Colonic mucosa (tissue), 4 donors: ENCODE data around the gene MIPOL1. TPM values are rescaled to one million over a fixed set of nuclear protein-coding genes. Genes with fewer than 3 reads are reported as not detected.

Experiments
- DNase-seq: peaks from one replicate; pipeline ENCODE4 v3.0.0-alpha.2; 2020
- H3K27ac ChIP-seq: fragments of 200-600 bp; one replicate; pipeline ENCODE4 v1.8.0; 2021
- H3K27me3 ChIP-seq: fragments of 200-600 bp; one replicate; pipeline ENCODE4 v1.8.0; 2021
- H3K36me3 ChIP-seq: fragments of 200-600 bp; one replicate; pipeline ENCODE4 v1.8.0; 2021
- H3K4me1 ChIP-seq: fragments of 200-600 bp; one replicate; pipeline ENCODE4 v1.8.0; 2021; ENCODE audit warnings: mild to moderate bottlenecking
- H3K4me3 ChIP-seq: fragments of 200-600 bp; one replicate; pipeline ENCODE4 v1.8.0; 2021
- H3K9ac ChIP-seq, 2 donors: one replicate each; pipeline ENCODE4 v1.7.0; 2013; ENCODE audit warnings: control low read depth in 2 of 2, low read depth in 2 of 2, low read length in 2 of 2
- H3K9me3 ChIP-seq: fragments of 200-600 bp; one replicate; pipeline ENCODE4 v1.8.0; 2021
- intact Hi-C: fragments of 100-400 bp; cut with DNase I; formaldehyde crosslinking; loops from one replicate; pipeline ENCODE4 v1.14.1; 2022
- total RNA-seq, 2 donors: library from RNA; stranded (reverse); fragmentation: NEBNext Ultra II Directional in 1 of 2; extraction: Animal tissue kit (Norgen Biotek cat#: 25700) in 1 of 2; gene quantifications; one replicate each; pipeline ENCODE4 v1.2.1, GENCODE V29; 2021
- TF ChIP-seq, protein P1 (sequence below): fragments of 200-600 bp; IDR thresholded peaks from one replicate; pipeline ENCODE4 v1.8.0; 2022; ENCODE audit warnings: antibody characterized with exemption, mild to moderate bottlenecking
- donor health status: healthy.
- donor health status: DM: no; HTN: no; CAD: no.
- donor health status: DM: no; HTN: no; CAD: no.

MIPOL1 gene
- total RNA-seq, 2 donors from 2014 or later = 4.9 to 7.7 TPM

DNA sequence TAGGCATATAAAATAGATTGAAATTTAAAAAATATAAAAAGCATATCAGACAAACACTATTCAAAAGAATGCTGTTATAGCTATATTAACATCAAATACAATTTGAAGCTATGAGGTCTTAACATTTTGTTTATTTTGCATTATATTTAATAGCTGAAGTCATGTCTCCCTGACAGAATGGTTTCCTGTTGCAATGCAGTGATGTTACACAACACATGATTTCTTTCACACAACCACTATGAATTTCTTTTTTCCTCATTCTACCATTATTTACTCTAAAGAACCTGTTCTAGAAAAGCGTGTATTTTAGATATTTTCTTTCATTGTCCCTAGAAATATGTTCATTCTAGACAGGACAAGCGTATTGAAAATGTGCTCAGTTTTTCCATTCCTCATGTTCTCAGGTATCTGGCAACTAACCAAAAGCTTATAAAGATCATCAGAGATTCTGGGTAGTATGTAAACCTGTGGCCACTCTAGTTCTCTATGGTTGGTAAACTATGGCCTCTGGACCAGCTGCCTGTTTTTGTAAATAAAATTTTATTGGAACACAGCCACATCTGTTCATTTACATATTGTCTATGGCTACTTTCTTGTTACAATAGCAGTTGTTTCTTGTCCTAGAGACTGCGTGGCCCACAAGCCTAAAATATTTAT lies 213.5 kb downstream of the MIPOL1 start:
- Histone ChIP-seq H3K27ac (no peak overlapping the region), H3K9me3 (no peaks in the 10 kb centered on the region), H3K4me3 (no peak overlapping the region), H3K9ac (no peak overlapping the region), H3K36me3 (no peaks in the 10 kb centered on the region), H3K4me1 (no peaks in the 10 kb centered on the region), H3K27me3 (no peaks in the 10 kb centered on the region)
- TF ChIP-seq, protein P1, sequence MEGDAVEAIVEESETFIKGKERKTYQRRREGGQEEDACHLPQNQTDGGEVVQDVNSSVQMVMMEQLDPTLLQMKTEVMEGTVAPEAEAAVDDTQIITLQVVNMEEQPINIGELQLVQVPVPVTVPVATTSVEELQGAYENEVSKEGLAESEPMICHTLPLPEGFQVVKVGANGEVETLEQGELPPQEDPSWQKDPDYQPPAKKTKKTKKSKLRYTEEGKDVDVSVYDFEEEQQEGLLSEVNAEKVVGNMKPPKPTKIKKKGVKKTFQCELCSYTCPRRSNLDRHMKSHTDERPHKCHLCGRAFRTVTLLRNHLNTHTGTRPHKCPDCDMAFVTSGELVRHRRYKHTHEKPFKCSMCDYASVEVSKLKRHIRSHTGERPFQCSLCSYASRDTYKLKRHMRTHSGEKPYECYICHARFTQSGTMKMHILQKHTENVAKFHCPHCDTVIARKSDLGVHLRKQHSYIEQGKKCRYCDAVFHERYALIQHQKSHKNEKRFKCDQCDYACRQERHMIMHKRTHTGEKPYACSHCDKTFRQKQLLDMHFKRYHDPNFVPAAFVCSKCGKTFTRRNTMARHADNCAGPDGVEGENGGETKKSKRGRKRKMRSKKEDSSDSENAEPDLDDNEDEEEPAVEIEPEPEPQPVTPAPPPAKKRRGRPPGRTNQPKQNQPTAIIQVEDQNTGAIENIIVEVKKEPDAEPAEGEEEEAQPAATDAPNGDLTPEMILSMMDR = no peak
- DNase-seq = no peak
- intact Hi-C loops = no loop called here

DNA sequence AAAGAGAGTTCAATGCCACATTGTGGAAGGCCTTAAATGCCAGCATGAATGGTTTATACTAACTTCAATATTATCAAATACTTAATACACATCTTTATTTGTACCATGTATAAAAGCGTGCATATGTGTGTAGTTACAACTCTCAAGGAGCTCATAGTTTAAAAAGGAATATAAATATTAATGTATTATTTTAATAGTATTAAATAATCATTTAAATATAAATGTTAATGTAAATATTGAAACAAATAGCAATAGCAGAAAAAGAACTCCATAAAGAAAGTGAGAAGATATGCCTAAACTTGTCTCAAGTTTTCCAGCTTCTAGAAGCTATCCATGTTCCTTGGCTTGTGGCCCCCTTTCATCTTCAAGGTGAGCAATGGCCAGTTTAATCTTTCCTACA lies 215.3 kb downstream of the MIPOL1 start:
- no peak for DNase-seq
- intact Hi-C loops = no loop called here
- H3K4me3 ChIP-seq = no peak overlapping the region
- TF ChIP-seq, protein P1 = no peak
- no peaks in the 10 kb centered on the region for H3K4me1 ChIP-seq
- H3K9ac ChIP-seq = no peak overlapping the region
- H3K27ac ChIP-seq = no peak overlapping the region
- no peaks in the 10 kb centered on the region for H3K36me3 ChIP-seq
- H3K27me3 ChIP-seq = no peaks in the 10 kb centered on the region
- no peaks in the 10 kb centered on the region for H3K9me3 ChIP-seq

DNA sequence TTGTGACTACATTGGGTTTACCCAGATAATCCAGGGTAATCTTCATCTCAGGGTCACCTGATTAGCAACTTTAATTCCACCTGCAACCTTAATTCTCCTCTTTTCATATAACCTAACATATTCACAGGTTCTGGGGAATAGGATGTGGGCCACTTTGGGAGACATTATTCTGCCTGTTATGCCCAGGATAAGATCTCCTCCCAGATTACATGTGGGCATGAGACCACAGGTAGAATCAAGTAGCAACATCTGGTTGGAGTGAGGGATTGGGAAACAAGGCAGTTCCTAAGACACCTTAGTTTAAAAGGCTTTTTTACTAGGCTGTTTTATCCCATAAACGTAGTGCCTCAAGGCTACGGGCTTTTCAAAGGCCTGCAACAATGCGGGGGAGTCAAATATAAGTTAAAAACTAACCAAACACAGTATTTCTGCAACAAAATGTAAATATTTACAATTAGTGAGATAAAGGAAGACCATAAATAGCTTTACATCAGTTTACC lies 215.8 kb downstream of the MIPOL1 start:
- TF ChIP-seq, protein P1 = no peak
- no peak overlapping the region for H3K9ac ChIP-seq
- H3K9me3 ChIP-seq = no peaks in the 10 kb centered on the region
- no peak overlapping the region for H3K4me3 ChIP-seq
- no peaks in the 10 kb centered on the region for H3K36me3 ChIP-seq
- no peak overlapping the region for H3K27ac ChIP-seq
- DNase-seq = peak; percentile 24
- H3K4me1 ChIP-seq = no peaks in the 10 kb centered on the region
- intact Hi-C loops = no loop called here
- no peaks in the 10 kb centered on the region for H3K27me3 ChIP-seq

DNA sequence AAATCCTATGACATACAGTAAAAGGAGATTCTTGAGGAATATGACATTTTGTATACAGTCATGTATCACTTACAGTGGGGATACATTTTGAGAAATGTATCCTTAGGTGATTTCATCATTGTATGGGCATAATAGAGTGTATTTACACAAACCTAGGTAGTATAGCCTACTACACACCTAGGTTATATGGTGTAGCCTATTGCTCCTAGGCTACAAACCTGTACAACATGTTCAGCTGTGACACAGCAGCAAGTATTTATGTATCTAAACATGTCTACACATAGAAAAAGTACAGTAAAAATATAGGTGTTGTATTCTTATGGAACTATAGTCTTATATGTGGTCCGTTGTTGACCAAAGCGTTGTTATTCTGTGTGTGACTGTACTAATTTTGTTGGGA lies 218.5 kb downstream of the MIPOL1 start:
- Histone ChIP-seq H3K36me3 (no peaks in the 10 kb centered on the region), H3K9me3 (no peaks in the 10 kb centered on the region), H3K9ac (no peak overlapping the region), H3K27ac (no peak overlapping the region), H3K27me3 (no peaks in the 10 kb centered on the region), H3K4me1 (no peaks in the 10 kb centered on the region), H3K4me3 (no peak overlapping the region)
- no peak for DNase-seq
- TF ChIP-seq, protein P1 = no peak
- intact Hi-C loops = no loop called here

DNA sequence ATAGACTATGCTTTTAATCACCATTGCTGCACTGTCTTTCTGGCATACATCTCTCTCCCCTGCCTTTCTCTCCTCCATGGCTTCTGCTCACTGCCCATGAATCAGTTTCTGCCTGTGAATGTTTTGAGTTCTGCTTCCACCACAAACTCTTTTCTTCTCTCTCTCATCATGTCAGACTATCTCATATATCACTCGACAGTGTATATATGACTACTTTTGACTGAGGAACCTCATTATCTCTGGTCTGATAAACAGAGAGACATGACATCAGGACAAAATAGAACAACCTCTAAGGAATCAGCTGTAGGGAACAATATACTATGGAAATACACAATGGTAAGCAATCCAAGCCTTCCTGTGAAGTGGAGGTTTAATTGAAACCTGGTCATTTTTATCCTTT lies 219.4 kb downstream of the MIPOL1 start:
- H3K36me3 ChIP-seq = no peaks in the 10 kb centered on the region
- no peak overlapping the region for H3K4me3 ChIP-seq
- H3K9ac ChIP-seq = no peak overlapping the region
- no peak overlapping the region for H3K27ac ChIP-seq
- no peaks in the 10 kb centered on the region for H3K9me3 ChIP-seq
- DNase-seq = no peak
- intact Hi-C loops = no loop called here
- no peaks in the 10 kb centered on the region for H3K4me1 ChIP-seq
- TF ChIP-seq, protein P1 = no peak
- no peaks in the 10 kb centered on the region for H3K27me3 ChIP-seq
